Calu3 (cell line): ENCODE results near the gene TECTA. TPM values are rescaled to one million over a fixed set of nuclear protein-coding genes. Genes with fewer than 3 reads are reported as not detected.

Experiments
- BruUV-seq: library from RNA; stranded (reverse); fragments of 400-500 nt; replicated peaks from 2 replicates; lab custom pipeline; 2021; lab: Mats Ljungman, UMichigan
- CTCF ChIA-PET: fragments of 300-600 bp; sonication (Branson Sonifier 250); formaldehyde crosslinking; loops from one replicate; lab custom pipeline; 2022; ENCODE audit warnings: antibody characterized with exemption; lab: Charles Lee
- DNase-seq: peaks from one replicate; pipeline ENCODE4 v3.0.0; 2022
- H3K27ac Mint-ChIP-seq: one replicate; pipeline ENCODE4 v1.8.0; 2022; ENCODE audit warnings: mixed read lengths; ENCODE audit not compliant: unreplicated experiment
- H3K27me3 Mint-ChIP-seq: one replicate; pipeline ENCODE4 v1.8.0; 2022; ENCODE audit warnings: mixed read lengths; ENCODE audit not compliant: unreplicated experiment
- H3K36me3 Mint-ChIP-seq: one replicate; pipeline ENCODE4 v1.8.0; 2022; ENCODE audit warnings: mild to moderate bottlenecking, moderate library complexity, mixed read lengths; ENCODE audit not compliant: insufficient read depth, unreplicated experiment
- H3K4me1 Mint-ChIP-seq: one replicate; pipeline ENCODE4 v1.8.0; 2022; ENCODE audit warnings: mild to moderate bottlenecking, low read depth, mixed read lengths; ENCODE audit not compliant: unreplicated experiment
- H3K4me3 Mint-ChIP-seq: one replicate; pipeline ENCODE4 v1.8.0; 2022; ENCODE audit warnings: mild to moderate bottlenecking, low read depth, moderate library complexity, mixed read lengths; ENCODE audit not compliant: unreplicated experiment
- H3K9me3 Mint-ChIP-seq: one replicate; pipeline ENCODE4 v1.8.0; 2022; ENCODE audit warnings: low read depth, mixed read lengths; ENCODE audit not compliant: unreplicated experiment
- CTCF ChIP-seq: fragments of 200-600 bp; IDR thresholded peaks from one replicate; pipeline ENCODE4 v1.8.0; 2022; ENCODE audit warnings: antibody characterized with exemption; ENCODE audit not compliant: unreplicated experiment
- intact Hi-C: fragments of 100-400 bp; cut with micrococcal nuclease; formaldehyde crosslinking; loops from one replicate; pipeline ENCODE4 v1.10.0; 2022; ENCODE audit not compliant: unreplicated experiment
- total RNA-seq: library from RNA; stranded (reverse); gene quantifications from 2 replicates; pipeline ENCODE4 v1.2.3, GENCODE V29; 2022

TECTA gene
- total RNA-seq, 1 experiment from 2014 or later: not detected

- BruUV-seq: no TSS peak
- CTCF ChIA-PET: interaction anchor here (0.9 kb wide), 1 partner anchor 43 kb away, joined by 3 read pairs; the partner anchor contains the start of gene TBCEL
- no peak overlapping the region for H3K27ac Mint-ChIP-seq
- H3K27me3 Mint-ChIP-seq: no peaks in the 10 kb centered on the region
- no peaks in the 10 kb centered on the region for H3K4me1 Mint-ChIP-seq
- no peak overlapping the region for H3K4me3 Mint-ChIP-seq
- no peak for TF ChIP-seq CTCF
- H3K9me3 Mint-ChIP-seq: peaks cover 2% of the 10 kb centered on the region
- DNase-seq: no peak
- intact Hi-C loops: no loop called here
- H3K36me3 Mint-ChIP-seq: no peaks in the 10 kb centered on the region
These were observed 34.4 kb upstream of the TECTA start for GRCh38 chr11:121066623-121067022.

GRCh38 chr11:121067026-121067425, 34.0 kb upstream of the TECTA start:
- Mint-ChIP-seq H3K4me1 (no peaks in the 10 kb centered on the region), H3K36me3 (no peaks in the 10 kb centered on the region), H3K27ac (no peak overlapping the region), H3K27me3 (no peaks in the 10 kb centered on the region), H3K4me3 (no peak overlapping the region), H3K9me3 (peaks cover 2% of the 10 kb centered on the region)
- intact Hi-C loops: no loop called here
- no peak for TF ChIP-seq CTCF
- BruUV-seq: no TSS peak
- CTCF ChIA-PET: interaction anchor here (0.9 kb wide), 1 partner anchor 43 kb away, joined by 3 read pairs; the partner anchor contains the start of gene TBCEL
- DNase-seq: no peak

- Mint-ChIP-seq H3K9me3 (peaks cover 2% of the 10 kb centered on the region), H3K27ac (no peak overlapping the region), H3K4me1 (no peaks in the 10 kb centered on the region), H3K27me3 (no peaks in the 10 kb centered on the region), H3K4me3 (no peak overlapping the region), H3K36me3 (no peaks in the 10 kb centered on the region)
- no TSS peak for BruUV-seq
- DNase-seq: no peak
- CTCF ChIA-PET: interaction anchor here (0.9 kb wide), 1 partner anchor 44 kb away, joined by 3 read pairs; the partner anchor contains the start of gene TBCEL
- TF ChIP-seq CTCF: no peak
- intact Hi-C loops: no loop called here
These were observed 33.6 kb upstream of the TECTA start for GRCh38 chr11:121067453-121067852.

- H3K27me3 Mint-ChIP-seq: no peaks in the 10 kb centered on the region
- BruUV-seq: no TSS peak
- no peak overlapping the region for H3K4me3 Mint-ChIP-seq
- DNase-seq: no peak
- intact Hi-C loops: no loop called here
- CTCF ChIA-PET: interaction anchor here (0.7 kb wide), 1 partner anchor 12 kb away, joined by 3 read pairs; no protein-coding TSS in a partner anchor
- H3K9me3 Mint-ChIP-seq: peaks cover 2% of the 10 kb centered on the region
- TF ChIP-seq CTCF: no peak
- H3K4me1 Mint-ChIP-seq: no peaks in the 10 kb centered on the region
- H3K27ac Mint-ChIP-seq: no peak overlapping the region
- H3K36me3 Mint-ChIP-seq: no peaks in the 10 kb centered on the region
These were observed 32.9 kb upstream of the TECTA start for GRCh38 chr11:121067962-121068647.
